Right forelimb (tissue), 1 donor: ENCODE measurements around the gene EDA.

Source experiments
- DNase-seq: peaks from one replicate; pipeline ENCODE4 v3.0.0-alpha.2; 2018

The EDA gene

GRCh38 chrX:70084592-70085240 lies 468.8 kb downstream of the EDA start:
- DNase-seq: no peak

DNA sequence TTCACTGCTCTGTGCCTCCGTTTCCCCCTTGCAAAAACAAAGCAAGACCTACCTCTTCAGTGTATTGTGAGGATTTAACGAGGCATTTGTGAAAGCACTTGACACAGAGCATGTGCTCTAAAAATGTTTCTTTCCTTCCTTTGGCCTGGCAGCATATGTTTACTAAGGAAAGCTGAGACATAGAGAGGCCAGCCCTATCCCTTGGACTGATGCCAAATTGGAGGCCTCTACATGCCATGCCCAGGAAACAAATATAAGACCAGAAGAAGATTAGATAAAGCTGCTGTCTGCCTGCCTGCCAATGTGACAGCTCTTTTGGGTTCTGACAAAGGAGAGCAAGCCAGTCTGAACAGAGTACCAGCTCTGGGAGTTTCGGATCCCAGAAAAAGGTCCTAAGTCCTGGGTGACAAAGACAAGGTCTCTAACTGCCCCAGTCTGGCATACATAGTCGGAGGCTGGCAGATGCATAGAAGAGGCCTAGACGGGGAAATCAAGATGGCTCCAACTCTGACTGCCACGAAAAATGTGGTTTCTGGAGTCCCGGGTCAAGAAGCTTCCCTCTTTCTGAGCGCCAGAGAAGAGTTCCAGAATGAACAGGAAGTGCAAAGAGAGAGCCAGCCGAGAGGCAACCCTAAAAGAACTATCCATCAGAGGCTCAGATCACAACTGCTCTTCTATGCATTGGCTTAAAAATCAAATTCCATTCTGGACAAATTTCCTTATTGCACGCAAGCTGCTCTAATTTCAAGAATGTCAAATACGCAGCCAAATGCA lies 472.1 kb downstream of the EDA start:
- no peak for DNase-seq

- DNase-seq: no peak
These were observed 472.8 kb downstream of the EDA start for GRCh38 chrX:70088751-70089150.
